Neuronal stem cell (in vitro differentiated cells): ENCODE results near the gene FAM174C.

Experiments used
- DNase-seq: peaks from one replicate; pipeline ENCODE4 v3.0.0-alpha.2; 2013; ENCODE audit warnings: low spot score
- H2AFZ ChIP-seq: one replicate; pipeline ENCODE4 v1.6.1; 2013; ENCODE audit warnings: mild to moderate bottlenecking, low read length, inconsistent platforms
- H2AK5ac ChIP-seq: 2 replicates; pipeline ENCODE4 v1.6.1; 2013; ENCODE audit warnings: low read depth, mild to moderate bottlenecking, inconsistent platforms, low read length, moderate library complexity, mixed read lengths
- H2BK120ac ChIP-seq: 2 replicates; pipeline ENCODE4 v1.6.1; 2013; ENCODE audit warnings: low read depth, mild to moderate bottlenecking, inconsistent platforms, low read length, moderate library complexity, mixed read lengths
- H2BK12ac ChIP-seq: one replicate; pipeline ENCODE4 v1.6.1; 2013; ENCODE audit warnings: low read length, inconsistent platforms
- H2BK15ac ChIP-seq: 2 replicates; pipeline ENCODE4 v1.6.1; 2013; ENCODE audit warnings: mild to moderate bottlenecking, low read length, inconsistent platforms, mixed read lengths
- H2BK5ac ChIP-seq: one replicate; pipeline ENCODE4 v1.6.1; 2013; ENCODE audit warnings: inconsistent platforms, mild to moderate bottlenecking, low read length, moderate library complexity
- H3K14ac ChIP-seq: one replicate; pipeline ENCODE4 v1.6.1; 2013; ENCODE audit warnings: low read length, inconsistent platforms
- H3K18ac ChIP-seq: 2 replicates; pipeline ENCODE4 v1.6.1; 2013; ENCODE audit warnings: low read length, inconsistent platforms
- H3K23ac ChIP-seq: 2 replicates; pipeline ENCODE4 v1.6.1; 2013; ENCODE audit warnings: low read depth, mild to moderate bottlenecking, mixed read lengths, low read length, inconsistent platforms; ENCODE audit not compliant: poor library complexity
- H3K27ac ChIP-seq: replicated peaks from 3 replicates; pipeline ENCODE4 v1.5.1; 2013; ENCODE audit warnings: low read length, inconsistent platforms
- H3K27me3 ChIP-seq, 3 experiments: 2 replicates each; pipeline ENCODE4 v1.6.1; 2013; ENCODE audit warnings: low read length in 3 of 3, mild to moderate bottlenecking in 2 of 3, inconsistent platforms in 1 of 3, low read depth in 1 of 3, mixed read lengths in 1 of 3, moderate library complexity in 1 of 3; ENCODE audit not compliant: control insufficient read depth in 3 of 3, insufficient read depth in 3 of 3
- H3K36me3 ChIP-seq, 2 donors: replicated peaks in 1 of 2; 2 replicates each; pipeline ENCODE4 v1.6.1; 2013; ENCODE audit warnings: low read length in 2 of 2; ENCODE audit not compliant: control insufficient read depth in 2 of 2, insufficient read depth in 2 of 2
- H3K4ac ChIP-seq: 2 replicates; pipeline ENCODE4 v1.6.1; 2013; ENCODE audit warnings: inconsistent platforms, mild to moderate bottlenecking, low read length, moderate library complexity
- H3K4me1 ChIP-seq, 2 donors: 1 replicate in 1 of 2; 2 replicates in 1 of 2; pipeline ENCODE4 v1.6.1; 2013; ENCODE audit warnings: low read length in 2 of 2, low read depth in 1 of 2; ENCODE audit not compliant: control insufficient read depth in 2 of 2, insufficient read depth in 1 of 2
- H3K4me2 ChIP-seq: one replicate; pipeline ENCODE4 v1.6.1; 2013; ENCODE audit warnings: mild to moderate bottlenecking, low read length, inconsistent platforms; ENCODE audit not compliant: insufficient read depth, poor library complexity, severe bottlenecking
- H3K4me3 ChIP-seq, 2 donors: 2 replicates each; pipeline ENCODE4 v1.5.1; 2013; ENCODE audit warnings: low read length in 2 of 2, mild to moderate bottlenecking in 2 of 2, inconsistent platforms in 1 of 2, moderate library complexity in 1 of 2
- H3K79me1 ChIP-seq: one replicate; pipeline ENCODE4 v1.6.1; 2013; ENCODE audit warnings: low read depth, mild to moderate bottlenecking, inconsistent platforms, low read length, moderate library complexity
- H3K9ac ChIP-seq: one replicate; pipeline ENCODE4 v1.6.1; 2013; ENCODE audit warnings: mild to moderate bottlenecking, low read depth, low read length, inconsistent platforms; ENCODE audit not compliant: poor library complexity
- H3K9me3 ChIP-seq, 2 donors: replicated peaks in 1 of 2; 2 replicates each; pipeline versions ENCODE3 to v1.6.1; 2013; ENCODE audit warnings: low read length in 2 of 2, mild to moderate bottlenecking in 2 of 2, inconsistent platforms in 1 of 2, low read depth in 1 of 2, mixed read lengths in 1 of 2, moderate library complexity in 1 of 2; ENCODE audit not compliant: control insufficient read depth in 2 of 2, insufficient read depth in 1 of 2
- H4K8ac ChIP-seq: one replicate; pipeline ENCODE4 v1.6.1; 2013; ENCODE audit warnings: low read depth, mild to moderate bottlenecking, inconsistent platforms, low read length, moderate library complexity
- H4K91ac ChIP-seq: one replicate; pipeline ENCODE4 v1.6.1; 2013; ENCODE audit warnings: low read length, low read depth, mild to moderate bottlenecking, inconsistent platforms; ENCODE audit not compliant: poor library complexity
- WGBS, 2 donors: extraction: QIAGEN DNeasy Blood & Tissue Kit; methylation state at CpG; one replicate each; pipeline ENCODE4 v1.1.7; 2013; ENCODE audit warnings: missing lambda C conversion rate in 2 of 2, mixed read lengths in 1 of 2; ENCODE audit not compliant: insufficient read length in 2 of 2, insufficient replicate concordance in 1 of 2; ENCODE audit errors: extremely low coverage in 2 of 2; 5-methylcytosine and 5-hydroxymethylcytosine counted together

Gene FAM174C

DNA sequence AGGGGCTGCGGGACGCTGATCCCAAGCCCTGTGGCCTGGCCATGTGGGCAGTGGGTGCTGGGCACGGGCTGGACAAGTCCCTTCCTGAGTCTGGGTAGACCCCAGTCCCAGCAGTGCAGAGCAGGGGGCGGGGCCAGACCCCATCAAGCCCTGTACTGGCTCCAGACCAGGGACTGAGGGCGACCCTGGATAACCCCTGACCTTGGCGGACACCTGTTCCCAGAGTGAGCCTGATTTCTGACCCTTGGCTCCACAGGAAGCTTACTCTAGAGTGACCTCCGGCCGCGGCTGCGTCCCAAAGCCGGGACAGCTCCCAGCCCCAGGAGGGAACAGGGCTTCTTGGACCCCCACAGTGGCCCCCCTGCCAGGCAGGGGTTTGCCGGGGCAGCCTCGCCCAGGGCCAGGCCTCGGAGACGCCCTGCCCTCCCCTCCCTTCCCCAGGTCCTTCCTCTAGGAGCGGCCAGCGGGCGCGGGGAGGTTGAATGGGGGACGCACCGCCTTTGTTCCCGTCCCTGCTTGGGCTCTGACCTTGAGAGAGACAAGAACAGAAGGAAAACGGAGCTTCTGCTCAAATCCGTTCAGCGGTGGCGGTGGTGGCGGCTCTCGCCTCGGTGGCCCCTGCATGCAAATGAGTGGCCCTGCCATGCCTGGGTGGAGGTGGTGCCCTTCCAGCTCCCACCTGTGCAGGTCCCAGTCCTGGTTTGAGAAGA is 8.0 kb downstream of the FAM174C start:
- Histone ChIP-seq H3K9ac (no peak overlapping the region), H3K23ac (peak overlapping the region; percentile 73), H2AK5ac (peak overlapping the region; percentile 86), H4K8ac (no peak overlapping the region), H2BK12ac (no peak overlapping the region), H3K14ac (peak overlapping the region; percentile 21), H3K36me3 (peaks cover 9 to 12% of the 10 kb centered on the region in 2 donors), H3K4me3 (peak overlapping the region in 1 of 2 donors; percentile 4), H3K27ac (no peak overlapping the region), H2AFZ (no peak overlapping the region), H2BK120ac (no peak overlapping the region), H4K91ac (no peak overlapping the region), H3K79me1 (peaks cover 19% of the 10 kb centered on the region), H3K4me1 (peaks cover 12 to 33% of the 10 kb centered on the region in 2 donors), H3K18ac (peak overlapping the region; percentile 71), H2BK15ac (peak overlapping the region; percentile 91), H3K4me2 (no peak overlapping the region), H3K27me3 (peaks cover 0 to 11% (median 4%) of the 10 kb centered on the region in 3 experiments), H3K9me3 (no peaks in the 10 kb centered on the region), H3K4ac (peak overlapping the region; percentile 11), H2BK5ac (no peak overlapping the region)
- DNase-seq: no peak
- no CpG with 5 or more reads among the region's 29 CpGs for WGBS, 2 donors

DNA sequence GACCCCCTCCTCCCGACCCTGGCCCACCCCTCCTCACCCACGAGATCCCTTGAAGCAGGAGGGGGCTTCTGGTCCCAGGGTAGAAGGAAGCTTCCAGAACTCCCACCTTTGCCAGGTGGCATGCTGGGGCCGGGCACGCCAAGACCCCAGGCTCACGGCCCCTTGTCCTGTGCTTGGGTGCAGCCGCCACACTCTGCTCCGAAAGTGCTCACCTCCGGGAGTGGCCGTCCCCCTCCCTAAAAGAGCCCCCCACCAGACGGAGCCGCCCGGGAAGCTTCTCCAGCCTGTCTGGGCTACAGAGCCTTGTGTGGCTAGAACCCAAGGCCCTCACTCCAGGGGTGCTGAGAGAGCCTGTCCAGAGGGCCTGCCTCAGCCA is 8.6 kb downstream of the FAM174C start:
- peaks cover 7 to 8% of the 10 kb centered on the region in 2 donors for H3K36me3 ChIP-seq
- H3K27me3 ChIP-seq: peaks cover 0 to 11% (median 4%) of the 10 kb centered on the region in 3 experiments
- H2BK15ac ChIP-seq: peak overlapping the region; percentile 91
- no peak overlapping the region for H3K14ac ChIP-seq
- H2BK12ac ChIP-seq: no peak overlapping the region
- H3K9ac ChIP-seq: no peak overlapping the region
- H3K4me1 ChIP-seq: peaks cover 12 to 33% of the 10 kb centered on the region in 2 donors
- peak overlapping the region; percentile 11 for H3K4ac ChIP-seq
- no peak overlapping the region for H3K4me3 ChIP-seq
- peak overlapping the region; percentile 86 for H2AK5ac ChIP-seq
- no CpG with 5 or more reads among the region's 12 CpGs for WGBS, 2 donors
- no peak overlapping the region for H4K8ac ChIP-seq
- peak overlapping the region; percentile 44 for H3K23ac ChIP-seq
- no peak overlapping the region for H3K4me2 ChIP-seq
- H2BK120ac ChIP-seq: no peak overlapping the region
- no peak overlapping the region for H2AFZ ChIP-seq
- no peaks in the 10 kb centered on the region for H3K9me3 ChIP-seq
- no peak overlapping the region for H4K91ac ChIP-seq
- no peak overlapping the region for H3K27ac ChIP-seq
- H3K18ac ChIP-seq: peak overlapping the region; percentile 71
- H3K79me1 ChIP-seq: peaks cover 22% of the 10 kb centered on the region
- no peak for DNase-seq
- H2BK5ac ChIP-seq: no peak overlapping the region

DNA sequence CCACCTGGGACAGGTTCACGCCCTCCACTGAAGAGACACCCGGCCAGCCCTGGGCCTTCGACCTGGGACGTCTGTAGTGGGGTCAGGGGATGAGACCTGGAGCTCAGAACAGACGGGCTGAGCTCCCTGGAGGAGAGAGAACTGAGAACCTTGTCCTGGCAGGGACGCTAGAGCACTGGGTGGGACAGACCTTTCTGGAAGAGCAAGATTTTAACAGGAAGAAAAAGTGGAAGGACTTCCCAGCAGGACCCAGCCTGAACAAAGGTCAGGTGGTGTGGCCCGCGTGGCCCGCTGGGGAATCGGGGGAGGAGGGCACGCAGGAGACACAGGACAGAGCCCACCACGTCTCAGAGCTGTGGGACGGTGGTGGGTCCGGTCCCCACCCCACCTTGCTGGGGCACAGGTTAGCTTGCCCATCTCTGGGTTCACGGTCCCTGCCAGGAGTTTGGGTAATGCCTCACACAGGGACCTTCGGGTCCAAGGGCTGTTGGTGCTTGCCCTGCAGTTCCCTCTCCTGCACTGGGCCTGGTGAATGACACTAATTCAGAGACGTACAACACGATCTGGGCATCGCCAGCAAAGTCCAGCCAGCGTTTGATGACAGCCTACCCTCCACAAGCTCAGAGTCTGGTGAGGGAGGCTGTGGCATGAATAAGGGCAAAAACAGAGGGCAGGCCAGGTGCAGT is 9.1 kb downstream of the FAM174C start:
- Histone ChIP-seq H2BK5ac (no peak overlapping the region), H3K14ac (no peak overlapping the region), H3K9me3 (no peaks in the 10 kb centered on the region), H3K79me1 (peaks cover 26% of the 10 kb centered on the region), H2BK12ac (peak overlapping the region; percentile 33), H3K23ac (peak overlapping the region; percentile 52), H3K27me3 (peaks cover 0 to 11% (median 4%) of the 10 kb centered on the region in 3 experiments), H4K8ac (no peak overlapping the region), H2AFZ (no peak overlapping the region), H3K4me2 (no peak overlapping the region), H3K4me3 (no peak overlapping the region), H3K18ac (peak overlapping the region; percentile 59), H3K4ac (peak overlapping the region; percentile 78), H3K9ac (no peak overlapping the region), H2BK15ac (peak overlapping the region; percentile 91), H3K27ac (no peak overlapping the region), H3K36me3 (peaks cover 2 to 3% of the 10 kb centered on the region in 2 donors), H2BK120ac (no peak overlapping the region), H3K4me1 (peaks cover 15 to 33% of the 10 kb centered on the region in 2 donors), H2AK5ac (peak overlapping the region; percentile 86), H4K91ac (peak overlapping the region; percentile 39)
- no peak for DNase-seq
- WGBS, 2 donors: no CpG with 5 or more reads among the region's 20 CpGs
